ENCODE results near the gene MCHR1.

GRCh38 chr22:40651057-40651456, 28.2 kb upstream of the MCHR1 start:
- TF ChIP-seq CTCF (optimal IDR thresholded peaks at IDR 0.05 in 1 of 3, IDR thresholded peaks at IDR 0.05 in 1 of 3, conservative IDR thresholded peaks at IDR 0.05 in 1 of 3; ENCODE audit: extremely low read depth in 1 of 3, insufficient read depth in 2 of 3, low read length in 3 of 3): no peak
- no peak for TF ChIP-seq EZH2 (IDR thresholded peaks at IDR 0.05; ENCODE audit: low read length)

Measured in keratinocyte (primary cell).